ENCODE data around the gene PPP4C.
"Not testable (repeated sequence)": the region's sequence is repeated elsewhere in the genome, so short reads cannot be mapped to it uniquely, and the experiment has no call there.

PPP4C gene

GRCh38 chr16:30110661-30111060 is 34.9 kb downstream of the PPP4C start:
- H3K36me3 ChIP-seq (replicated peaks), result peaks cover 17% of the 10 kb centered on the region

DNA sequence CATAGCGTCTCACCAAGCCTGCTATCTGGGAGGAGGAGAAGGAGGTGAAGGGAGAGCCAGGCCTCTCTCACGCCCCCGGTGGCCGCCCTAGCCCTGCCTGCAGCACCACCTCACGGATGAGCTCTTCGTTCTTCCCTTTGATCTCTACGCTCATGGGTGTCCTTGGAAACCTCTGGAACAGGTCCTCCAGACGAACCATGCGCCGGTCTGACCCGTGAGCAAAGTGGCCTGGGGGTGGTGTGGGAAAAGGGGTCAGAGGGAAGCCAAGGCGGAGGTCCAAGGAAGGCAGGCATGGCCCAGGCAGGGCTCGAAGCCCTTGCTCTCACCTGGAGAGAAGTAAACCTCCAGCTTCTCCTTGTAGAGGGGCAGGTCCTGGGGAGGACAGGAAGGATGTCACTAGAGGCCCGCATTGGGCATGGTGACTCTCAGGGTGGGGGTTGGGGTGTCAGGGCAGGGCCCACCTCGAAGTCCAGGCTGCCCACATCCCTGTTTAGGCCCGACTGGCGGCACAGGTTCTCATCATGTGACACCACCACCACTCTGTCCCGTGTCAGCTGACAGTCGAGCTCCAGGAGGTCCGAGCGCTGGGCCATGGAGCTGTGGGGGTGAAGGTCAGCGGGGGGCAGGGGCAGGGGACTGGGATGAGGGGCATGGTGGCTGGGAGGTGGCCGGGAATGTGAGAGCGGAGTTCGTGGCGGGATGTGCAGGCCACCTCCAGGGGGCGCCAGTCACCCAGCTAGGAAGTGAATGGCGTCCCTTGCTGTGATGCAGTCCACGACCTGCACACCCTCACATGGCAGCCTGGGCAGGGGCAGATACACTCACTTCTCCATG is 36.6 kb downstream of the PPP4C start:
- in situ Hi-C loops (cut with HindIII; ENCODE audit: low pct_ligation_motif_present, low sequenced_read_pairs), result no loop called here
- Histone ChIP-seq H3K27me3 (replicated peaks) (no peaks in the 10 kb centered on the region), H3K27ac (no peak overlapping the region), H3K36me3 (replicated peaks) (peaks cover 19% of the 10 kb centered on the region), H3K4me3 (ENCODE audit: low read depth, low read length) (no peak overlapping the region)
- TF ChIP-seq, protein P1, sequence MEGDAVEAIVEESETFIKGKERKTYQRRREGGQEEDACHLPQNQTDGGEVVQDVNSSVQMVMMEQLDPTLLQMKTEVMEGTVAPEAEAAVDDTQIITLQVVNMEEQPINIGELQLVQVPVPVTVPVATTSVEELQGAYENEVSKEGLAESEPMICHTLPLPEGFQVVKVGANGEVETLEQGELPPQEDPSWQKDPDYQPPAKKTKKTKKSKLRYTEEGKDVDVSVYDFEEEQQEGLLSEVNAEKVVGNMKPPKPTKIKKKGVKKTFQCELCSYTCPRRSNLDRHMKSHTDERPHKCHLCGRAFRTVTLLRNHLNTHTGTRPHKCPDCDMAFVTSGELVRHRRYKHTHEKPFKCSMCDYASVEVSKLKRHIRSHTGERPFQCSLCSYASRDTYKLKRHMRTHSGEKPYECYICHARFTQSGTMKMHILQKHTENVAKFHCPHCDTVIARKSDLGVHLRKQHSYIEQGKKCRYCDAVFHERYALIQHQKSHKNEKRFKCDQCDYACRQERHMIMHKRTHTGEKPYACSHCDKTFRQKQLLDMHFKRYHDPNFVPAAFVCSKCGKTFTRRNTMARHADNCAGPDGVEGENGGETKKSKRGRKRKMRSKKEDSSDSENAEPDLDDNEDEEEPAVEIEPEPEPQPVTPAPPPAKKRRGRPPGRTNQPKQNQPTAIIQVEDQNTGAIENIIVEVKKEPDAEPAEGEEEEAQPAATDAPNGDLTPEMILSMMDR (IDR thresholded peaks at IDR 0.05; ENCODE audit: low read depth, low read length, missing control alignments), result peak; percentile 77
- peak; percentile 29 for DNase-seq

More at GRCh38 chr16:30110661-30111060, 34.9 kb downstream of the PPP4C start:
- in situ Hi-C loops (cut with HindIII; ENCODE audit: low pct_ligation_motif_present, low sequenced_read_pairs), result no loop called here
- TF ChIP-seq, protein P1 (IDR thresholded peaks at IDR 0.05; ENCODE audit: low read depth, low read length, missing control alignments), result no peak
- Histone ChIP-seq H3K27ac (no peak overlapping the region), H3K4me3 (ENCODE audit: low read depth, low read length) (no peak overlapping the region), H3K27me3 (replicated peaks) (no peaks in the 10 kb centered on the region)
- no peak for DNase-seq

DNA sequence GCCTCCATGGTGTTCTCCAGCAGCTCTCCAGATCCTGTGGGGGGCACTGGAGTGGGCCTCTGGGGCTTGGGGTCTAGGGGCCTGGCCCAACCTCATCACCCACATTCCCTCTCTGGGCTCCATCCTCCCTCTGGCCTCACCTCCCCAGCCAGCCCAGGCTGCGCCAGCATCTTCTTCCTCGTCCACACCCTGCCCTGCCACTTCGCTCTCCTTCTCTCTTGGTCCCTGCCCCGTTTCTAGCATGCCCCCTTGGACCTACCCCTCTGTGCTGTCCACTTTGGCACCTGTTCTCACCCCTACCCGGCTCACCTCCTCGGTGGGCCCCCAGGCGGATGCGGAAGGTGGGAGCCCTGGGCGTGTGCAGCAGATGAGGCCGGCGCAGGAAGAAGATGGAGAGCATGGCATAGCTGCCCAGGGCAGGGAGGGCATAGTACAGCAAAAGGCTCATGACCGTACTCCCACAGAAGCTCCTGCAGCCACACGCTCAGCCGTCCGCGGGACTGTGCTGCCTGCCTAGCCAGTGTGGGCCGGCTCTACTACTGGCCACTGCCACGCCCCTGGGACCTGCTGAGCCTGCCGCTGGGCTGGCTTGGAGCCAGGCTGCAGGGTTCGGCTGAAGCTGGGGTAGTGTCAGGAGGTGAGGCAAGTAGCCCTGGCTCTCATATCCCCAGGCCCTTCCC is 37.4 kb downstream of the PPP4C start, which contains the start of gene GDPD3:
Gene GDPD3, minus strand, starts transcription at position 507 of the 680 bp plus-strand sequence. Its CDS starts 59 bp downstream, at position 448.
- H3K27me3 ChIP-seq (replicated peaks), result no peaks in the 10 kb centered on the region
- H3K36me3 ChIP-seq (replicated peaks), result peaks cover 20% of the 10 kb centered on the region
- H3K27ac ChIP-seq, result no peak within 1 kb of the TSS
- DNase-seq, result no peak
- TF ChIP-seq, protein P1 (IDR thresholded peaks at IDR 0.05; ENCODE audit: low read depth, low read length, missing control alignments), result no peak
- in situ Hi-C loops (cut with HindIII; ENCODE audit: low pct_ligation_motif_present, low sequenced_read_pairs), result no loop called here
- H3K4me3 ChIP-seq (ENCODE audit: low read depth, low read length), result no peak within 1 kb of the TSS

- no peak for DNase-seq
- peaks cover 20% of the 10 kb centered on the region for H3K36me3 ChIP-seq (replicated peaks)
- H3K4me3 ChIP-seq (ENCODE audit: low read depth, low read length), result no peak overlapping the region
- no peak overlapping the region for H3K27ac ChIP-seq
- no peaks in the 10 kb centered on the region for H3K27me3 ChIP-seq (replicated peaks)
- TF ChIP-seq, protein P1 (IDR thresholded peaks at IDR 0.05; ENCODE audit: low read depth, low read length, missing control alignments), result no peak
- in situ Hi-C loops (cut with HindIII; ENCODE audit: low pct_ligation_motif_present, low sequenced_read_pairs), result no loop called here
These were observed 38.0 kb downstream of the PPP4C start for GRCh38 chr16:30113711-30114333.

DNA sequence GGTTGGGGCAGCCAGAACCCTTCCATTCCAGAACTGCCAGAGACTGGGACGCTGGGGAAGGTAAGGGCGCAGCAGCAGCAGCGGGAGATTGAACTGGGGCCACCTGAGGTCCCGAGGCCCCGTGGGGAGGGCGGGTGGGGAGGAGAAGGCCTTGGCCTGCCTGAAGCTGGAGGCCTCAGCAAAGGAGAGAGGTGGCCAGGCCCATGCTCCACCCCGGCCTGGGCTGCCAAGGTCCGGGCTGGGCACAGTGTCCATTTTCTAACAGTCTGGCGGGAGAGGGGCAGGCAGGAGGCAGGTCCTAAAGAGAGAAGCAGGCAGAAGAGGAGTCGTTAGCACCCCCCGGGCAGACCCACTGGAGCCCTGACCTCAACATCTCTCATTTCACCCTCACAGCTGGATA is 38.6 kb downstream of the PPP4C start:
- Histone ChIP-seq H3K4me3 (ENCODE audit: low read depth, low read length) (no peak overlapping the region), H3K27me3 (replicated peaks) (no peaks in the 10 kb centered on the region), H3K27ac (no peak overlapping the region), H3K36me3 (replicated peaks) (peaks cover 21% of the 10 kb centered on the region)
- no peak for DNase-seq
- in situ Hi-C loops (cut with HindIII; ENCODE audit: low pct_ligation_motif_present, low sequenced_read_pairs), result no loop called here
- TF ChIP-seq, protein P1 (IDR thresholded peaks at IDR 0.05; ENCODE audit: low read depth, low read length, missing control alignments), result no peak

GRCh38 chr16:30114833-30115232 is 39.0 kb downstream of the PPP4C start:
- H3K36me3 ChIP-seq (replicated peaks), result peaks cover 26% of the 10 kb centered on the region
- H3K27me3 ChIP-seq (replicated peaks); DNase-seq; H3K4me3 ChIP-seq (ENCODE audit: low read depth, low read length); in situ Hi-C loops (cut with HindIII; ENCODE audit: low pct_ligation_motif_present, low sequenced_read_pairs); H3K27ac ChIP-seq: not testable (repeated sequence)

Data from brain microvascular endothelial cell (primary cell).